ENCODE measurements around the gene MXRA7. TPM values are rescaled to one million over a fixed set of nuclear protein-coding genes. Genes with fewer than 3 reads are reported as not detected.

MXRA7 gene
- polyA plus RNA-seq, 1 of the 3 experiments (the other 2 are of a cell fraction): 154 TPM

GRCh38 chr17:76640550-76641380, 70.0 kb downstream of the MXRA7 start:
- DNase-seq: no peak
- H3K36me3 ChIP-seq (replicated peaks in 1 of 2; ENCODE audit: control insufficient read depth in 1 of 2, insufficient read depth in 2 of 2, low read length in 1 of 2): no peaks in the 10 kb centered on the region
- H3K79me2 ChIP-seq (ENCODE audit: insufficient read depth): no peaks in the 10 kb centered on the region
- WGBS (ENCODE audit: low lambda C conversion rate): 79% methylated on average over 6 of the region's 6 CpGs
- no peak overlapping the region for H3K4me3 ChIP-seq (ENCODE audit: low read depth in 2 of 2, low read length in 1 of 2)
- TF ChIP-seq FOXM1 (IDR thresholded peaks at IDR 0.05; ENCODE audit: low read depth): no peak
- no peak for TF ChIP-seq GABPA (IDR thresholded peaks at IDR 0.05; ENCODE audit: low read depth)
- no peak for TF ChIP-seq NFIC (IDR thresholded peaks at IDR 0.05; ENCODE audit: borderline replicate concordance)
- no peak for TF ChIP-seq PBX3 (IDR thresholded peaks at IDR 0.05)
- TF ChIP-seq EP300 (IDR thresholded peaks at IDR 0.05; ENCODE audit: borderline replicate concordance in 1 of 2, low read depth in 1 of 2, low read length in 1 of 2): peak in 1 of 2 experiments; percentile 39; a peak in 1 of 4 replicates
- TF ChIP-seq MXI1 (IDR thresholded peaks at IDR 0.05; ENCODE audit: low read depth, low read length): no peak
- no peak for TF ChIP-seq SIN3A (IDR thresholded peaks at IDR 0.05; ENCODE audit: borderline replicate concordance, low read depth, low read length)
- TF ChIP-seq IRF3 (IDR thresholded peaks at IDR 0.05; ENCODE audit: low read depth, low read length): no peak
- peak; percentile 61 for TF ChIP-seq GATA2 (CRISPR knock-in tag; IDR thresholded peaks at IDR 0.05)
- TF ChIP-seq TEAD4 (IDR thresholded peaks at IDR 0.05; ENCODE audit: borderline replicate concordance, insufficient read depth): no peak
- TF ChIP-seq EZH2phosphoT487 (IDR thresholded peaks at IDR 0.05; ENCODE audit: borderline replicate concordance, low read depth): no peak
- H4K20me1 ChIP-seq (ENCODE audit: insufficient read depth): no peaks in the 10 kb centered on the region
- no peaks in the 10 kb centered on the region; the same call in 1 of the 2 replicates for H3K27me3 ChIP-seq (ENCODE audit: insufficient read depth)
- H3K27ac ChIP-seq (ENCODE audit: low read depth in 2 of 2, low read length in 1 of 2): peak overlapping the region in 1 of 2 experiments; percentile 60; a peak in 2 of 4 replicates
- no peak overlapping the region for H2AFZ ChIP-seq (ENCODE audit: low read depth)
- peaks cover 7 to 17% of the 10 kb centered on the region in 2 experiments for H3K4me1 ChIP-seq (ENCODE audit: control insufficient read depth in 1 of 2, insufficient read depth in 2 of 2, low read depth in 1 of 2, low read length in 1 of 2)
- H3F3A ChIP-seq (replicated peaks; ENCODE audit: insufficient read depth): peaks cover 14% of the 10 kb centered on the region
- H3K9me2 ChIP-seq: no peaks in the 10 kb centered on the region
- H3K4me2 ChIP-seq: no peak overlapping the region
- ChIA-PET POLR2A (no interaction called here), CTCF (interaction anchor here (0.7 to 9.6 kb wide), 11 partner anchors 12 to 118 kb away, joined by 3 to 65 read pairs (median 3); no protein-coding TSS in a partner anchor)
- no peak overlapping the region for H3K9ac ChIP-seq
- H3K9me3 ChIP-seq: no peaks in the 10 kb centered on the region

GRCh38 chr17:76638263-76638662, 72.5 kb downstream of the MXRA7 start:
- ChIA-PET POLR2A (interaction anchor here (0.6 kb wide), 1 partner anchor 54 kb away, joined by 3 read pairs; no protein-coding TSS in a partner anchor), CTCF (interaction anchor here (0.8 to 9.6 kb wide), 4 partner anchors 15 to 116 kb away, joined by 3 to 65 read pairs (median 8); no protein-coding TSS in a partner anchor)
- no peaks in the 10 kb centered on the region for H3K79me2 ChIP-seq (ENCODE audit: insufficient read depth)
- H4K20me1 ChIP-seq (ENCODE audit: insufficient read depth): no peaks in the 10 kb centered on the region
- H2AFZ ChIP-seq (ENCODE audit: low read depth): no peak overlapping the region
- no peak overlapping the region for H3K4me2 ChIP-seq
- H3K9ac ChIP-seq: no peak overlapping the region
- no peaks in the 10 kb centered on the region for H3K9me3 ChIP-seq
- no peaks in the 10 kb centered on the region for H3K36me3 ChIP-seq (replicated peaks in 1 of 2; ENCODE audit: control insufficient read depth in 1 of 2, insufficient read depth in 2 of 2, low read length in 1 of 2)
- H3K27ac ChIP-seq (ENCODE audit: low read depth in 2 of 2, low read length in 1 of 2): no peak overlapping the region
- WGBS (ENCODE audit: low lambda C conversion rate): 94% methylated on average over 10 of the region's 10 CpGs
- H3K27me3 ChIP-seq (ENCODE audit: insufficient read depth): no peaks in the 10 kb centered on the region; the same call in 1 of the 2 replicates
- TF ChIP-seq PBX3 (IDR thresholded peaks at IDR 0.05): no peak
- no peak for TF ChIP-seq FOSL2 (IDR thresholded peaks at IDR 0.05; ENCODE audit: borderline replicate concordance, low read depth)
- TF ChIP-seq EP300 (IDR thresholded peaks at IDR 0.05; ENCODE audit: borderline replicate concordance in 1 of 2, low read depth in 1 of 2, low read length in 1 of 2): no peak
- TF ChIP-seq SIN3A (IDR thresholded peaks at IDR 0.05; ENCODE audit: borderline replicate concordance, low read depth, low read length): no peak
- no peak for TF ChIP-seq SMC3 (IDR thresholded peaks at IDR 0.05; ENCODE audit: low read depth, low read length)
- no peak for TF ChIP-seq FOXJ3 (CRISPR knock-in tag; IDR thresholded peaks at IDR 0.05)
- TF ChIP-seq CHD2 (IDR thresholded peaks at IDR 0.05; ENCODE audit: low read length, partially characterized antibody): no peak
- no peak for TF ChIP-seq ELF1 (IDR thresholded peaks at IDR 0.05)
- no peak for TF ChIP-seq MAX (IDR thresholded peaks at IDR 0.05; ENCODE audit: low read depth)
- no peak for TF ChIP-seq TCF12 (IDR thresholded peaks at IDR 0.05)
- no peak for TF ChIP-seq RAD21 (IDR thresholded peaks at IDR 0.05; ENCODE audit: low read length)
- no peak for TF ChIP-seq IRF3 (IDR thresholded peaks at IDR 0.05; ENCODE audit: low read depth, low read length)
- no peak for TF ChIP-seq RFX5 (IDR thresholded peaks at IDR 0.05; ENCODE audit: low read length)
- H3F3A ChIP-seq (replicated peaks; ENCODE audit: insufficient read depth): peaks cover 26% of the 10 kb centered on the region
- no peak overlapping the region for H3K4me3 ChIP-seq (ENCODE audit: low read depth in 2 of 2, low read length in 1 of 2)
- no peak for DNase-seq
- H3K9me2 ChIP-seq: no peaks in the 10 kb centered on the region
- H3K4me1 ChIP-seq (ENCODE audit: control insufficient read depth in 1 of 2, insufficient read depth in 2 of 2, low read depth in 1 of 2, low read length in 1 of 2): peaks cover 14 to 19% of the 10 kb centered on the region in 2 experiments

All from SK-N-SH (cell line).